ENCODE data around the gene NKTR.

Gene NKTR

GRCh38 chr3:42697289-42698051 is 97.0 kb downstream of the NKTR start:
- DNase-seq = no peak
